Kidney epithelial cell (primary cell): Measurements from ENCODE around the gene MXD1. TPM values are rescaled to one million over a fixed set of nuclear protein-coding genes. Genes with fewer than 3 reads are reported as not detected.

Experiments
- DNase-seq: peaks from one replicate; pipeline ENCODE4 v3.0.0-alpha.2; 2010; ENCODE audit warnings: low read depth
- H3K27me3 ChIP-seq: 2 replicates; pipeline ENCODE4 v1.6.0; 2011; ENCODE audit warnings: low read length; ENCODE audit not compliant: control insufficient read depth, insufficient read depth
- H3K36me3 ChIP-seq: 2 replicates; pipeline ENCODE4 v1.5.1; 2011; ENCODE audit warnings: low read length; ENCODE audit not compliant: control insufficient read depth, insufficient read depth
- H3K4me3 ChIP-seq: 2 replicates; pipeline ENCODE4 v1.5.1; 2011; ENCODE audit warnings: low read depth, mild to moderate bottlenecking, control low read depth, low read length
- total RNA-seq: library from RNA; depleted of rRNA; stranded (reverse); fragments of >200 nt; gene quantifications from 2 replicates; pipeline ENCODE4 v1.2.3, GENCODE V29; 2015
- TF ChIP-seq, protein P1 (sequence below): IDR thresholded peaks from 2 replicates; pipeline ENCODE4 v1.5.1; 2011; ENCODE audit warnings: mild to moderate bottlenecking, moderate library complexity, low read length, control low read depth, inconsistent platforms; ENCODE audit not compliant: insufficient read depth, poor library complexity, severe bottlenecking

MXD1 gene
- total RNA-seq, 1 donor from 2014 or later = 14.4 TPM

DNA sequence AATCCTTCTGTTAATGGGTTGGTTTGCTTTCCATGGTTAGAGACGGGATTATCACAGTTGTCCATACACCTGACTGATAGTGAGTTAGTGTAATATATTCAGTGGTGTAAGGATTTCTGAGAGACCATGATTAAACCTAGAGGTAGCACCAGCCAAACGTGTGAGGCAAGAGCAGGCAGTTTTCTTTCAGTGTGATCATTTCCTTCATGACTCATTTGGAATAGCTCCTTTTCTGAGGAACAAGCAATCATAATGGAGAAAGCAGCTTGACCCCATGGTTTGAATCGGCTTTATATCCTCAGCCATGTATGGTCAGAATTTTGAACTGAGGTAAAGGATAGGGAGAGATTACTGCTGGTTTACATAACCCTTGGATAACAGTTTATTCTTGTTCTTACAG is 2.9 kb downstream of the MXD1 start:
- H3K36me3 ChIP-seq = no peaks in the 10 kb centered on the region
- DNase-seq = peak; percentile 45

DNA sequence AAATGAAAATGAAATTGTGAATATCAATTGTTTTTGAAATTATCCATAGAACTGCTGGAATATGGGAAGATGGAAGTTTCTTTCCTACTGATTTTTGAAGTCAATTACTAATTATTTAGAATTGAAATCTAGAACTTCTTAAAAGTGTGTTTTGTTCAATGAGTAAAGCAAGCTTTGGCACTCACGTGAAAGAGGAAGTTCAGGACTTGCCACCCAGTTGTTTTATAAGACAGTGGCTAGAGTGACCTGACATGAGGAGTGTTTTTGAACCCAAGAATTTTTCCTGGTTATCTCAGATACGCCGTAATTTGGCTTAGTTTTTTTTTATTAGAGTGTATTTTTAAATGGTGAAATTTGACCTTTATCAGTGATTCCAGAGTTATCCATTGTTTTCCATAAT is 3.5 kb downstream of the MXD1 start:
- no peak for DNase-seq

More for the DNA sequence above, 2.9 kb downstream of the MXD1 start:
- Histone ChIP-seq H3K27me3 (no peaks in the 10 kb centered on the region), H3K4me3 (no peak overlapping the region)
- TF ChIP-seq, protein P1, sequence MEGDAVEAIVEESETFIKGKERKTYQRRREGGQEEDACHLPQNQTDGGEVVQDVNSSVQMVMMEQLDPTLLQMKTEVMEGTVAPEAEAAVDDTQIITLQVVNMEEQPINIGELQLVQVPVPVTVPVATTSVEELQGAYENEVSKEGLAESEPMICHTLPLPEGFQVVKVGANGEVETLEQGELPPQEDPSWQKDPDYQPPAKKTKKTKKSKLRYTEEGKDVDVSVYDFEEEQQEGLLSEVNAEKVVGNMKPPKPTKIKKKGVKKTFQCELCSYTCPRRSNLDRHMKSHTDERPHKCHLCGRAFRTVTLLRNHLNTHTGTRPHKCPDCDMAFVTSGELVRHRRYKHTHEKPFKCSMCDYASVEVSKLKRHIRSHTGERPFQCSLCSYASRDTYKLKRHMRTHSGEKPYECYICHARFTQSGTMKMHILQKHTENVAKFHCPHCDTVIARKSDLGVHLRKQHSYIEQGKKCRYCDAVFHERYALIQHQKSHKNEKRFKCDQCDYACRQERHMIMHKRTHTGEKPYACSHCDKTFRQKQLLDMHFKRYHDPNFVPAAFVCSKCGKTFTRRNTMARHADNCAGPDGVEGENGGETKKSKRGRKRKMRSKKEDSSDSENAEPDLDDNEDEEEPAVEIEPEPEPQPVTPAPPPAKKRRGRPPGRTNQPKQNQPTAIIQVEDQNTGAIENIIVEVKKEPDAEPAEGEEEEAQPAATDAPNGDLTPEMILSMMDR = no peak

DNA sequence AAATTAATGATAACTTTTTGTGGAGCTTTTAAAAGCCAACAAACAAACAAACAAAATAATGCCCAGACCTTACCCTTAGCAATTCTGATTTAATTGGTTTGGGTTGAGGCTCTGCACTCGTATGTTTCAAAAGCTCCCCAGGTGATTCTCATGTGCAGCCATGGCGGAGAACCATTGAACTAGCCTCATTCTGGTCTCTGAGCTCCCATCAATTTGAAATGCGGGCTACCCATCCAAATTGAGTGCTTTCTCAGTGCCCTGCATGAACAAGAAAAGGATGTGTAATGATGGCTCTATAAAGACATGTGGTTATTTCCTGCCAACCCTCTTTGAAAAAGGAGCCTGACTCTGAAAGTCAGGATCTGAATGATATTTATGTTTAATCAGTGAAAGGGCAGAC is 8.2 kb downstream of the MXD1 start:
- no peak overlapping the region for H3K4me3 ChIP-seq

More for the DNA sequence above, 3.5 kb downstream of the MXD1 start:
- H3K27me3 ChIP-seq = no peaks in the 10 kb centered on the region
- TF ChIP-seq, protein P1 = no peak
- H3K4me3 ChIP-seq = no peak overlapping the region
- H3K36me3 ChIP-seq = peaks cover 1% of the 10 kb centered on the region

DNA sequence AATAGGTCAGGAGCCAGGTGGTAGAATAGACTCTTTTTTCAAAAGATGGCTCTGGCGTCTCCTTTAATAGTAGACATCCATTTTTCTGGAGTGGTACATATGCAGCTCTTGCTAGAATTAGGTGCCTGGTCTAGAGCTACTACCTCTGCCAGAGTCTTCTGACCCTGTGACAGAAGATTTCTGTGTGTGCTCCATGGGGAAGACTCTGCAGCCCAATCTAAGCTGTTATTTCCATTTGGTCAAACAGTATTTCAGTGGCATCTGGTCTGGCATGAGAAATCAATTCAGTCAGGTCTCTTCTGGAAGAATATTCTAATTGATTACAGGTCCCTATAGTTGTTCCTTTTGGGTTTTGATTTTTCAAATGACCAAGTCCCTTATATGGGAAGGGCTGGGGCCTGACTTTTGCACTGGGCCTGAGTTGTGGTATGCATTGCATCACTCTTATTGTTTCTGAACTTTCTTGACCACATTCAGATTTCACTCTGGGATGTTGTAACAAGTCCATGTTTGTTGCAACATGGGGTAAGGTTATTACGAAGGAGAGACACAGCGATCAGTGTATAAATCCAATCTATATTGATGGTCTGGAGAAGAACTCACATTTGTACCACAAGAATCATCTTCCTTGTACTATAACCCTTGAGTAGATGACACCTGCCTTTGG is 12.1 kb downstream of the MXD1 start:
- Histone ChIP-seq H3K4me3 (no peak overlapping the region), H3K36me3 (peaks cover 1% of the 10 kb centered on the region), H3K27me3 (no peaks in the 10 kb centered on the region)
- TF ChIP-seq, protein P1 = no peak
- no peak for DNase-seq

More for the DNA sequence above, 8.2 kb downstream of the MXD1 start:
- TF ChIP-seq, protein P1 = no peak
- no peak for DNase-seq
- no peaks in the 10 kb centered on the region for H3K27me3 ChIP-seq
- H3K36me3 ChIP-seq = peaks cover 1% of the 10 kb centered on the region

DNA sequence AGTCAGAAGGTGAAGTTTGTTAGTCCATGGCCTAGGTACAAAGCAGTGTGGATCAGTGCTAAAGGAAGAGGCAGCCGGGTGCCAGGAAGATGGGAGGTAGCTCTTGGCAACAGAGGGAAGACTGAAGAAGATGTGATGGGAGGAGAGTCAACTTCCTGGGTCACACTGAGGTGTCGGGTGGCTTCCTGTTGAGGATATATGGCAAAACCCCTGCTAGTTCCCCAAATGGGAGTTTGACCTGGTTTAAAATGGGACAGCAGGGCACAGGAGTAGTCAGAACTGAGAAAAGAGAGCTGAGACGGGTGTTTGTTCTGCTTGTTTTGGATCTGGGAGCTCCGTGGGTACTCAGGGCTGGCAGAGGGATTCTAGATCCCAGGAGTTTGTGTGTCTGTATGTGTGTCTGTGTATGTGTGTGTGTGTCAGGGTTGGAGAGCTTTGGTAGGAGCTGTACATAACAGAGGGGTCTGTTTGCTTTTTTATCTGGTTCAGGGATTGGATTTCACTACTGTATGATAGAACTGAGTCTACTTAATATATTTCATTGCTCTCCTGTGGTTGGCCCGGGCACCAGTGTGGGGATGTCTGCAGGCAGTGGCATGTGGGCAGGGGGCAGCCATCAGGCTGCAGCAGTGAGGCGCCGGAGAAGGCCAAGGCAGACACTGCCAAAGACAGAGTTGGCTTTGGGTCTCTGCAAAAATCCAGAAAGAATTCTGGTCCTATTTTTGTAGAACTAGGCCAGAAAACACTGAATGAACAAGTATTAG is 17.1 kb downstream of the MXD1 start:
- DNase-seq = no peak
- TF ChIP-seq, protein P1 = no peak
- H3K4me3 ChIP-seq = no peak overlapping the region
- no peaks in the 10 kb centered on the region for H3K27me3 ChIP-seq
- H3K36me3 ChIP-seq = peaks cover 1% of the 10 kb centered on the region
